HS-5 (cell line): ENCODE data around the gene LRRK1.

ENCODE experiments used
- DNase-seq: peaks from one replicate; pipeline ENCODE4 v3.0.0-alpha.2; 2012; ENCODE audit warnings: low read depth

Gene LRRK1

GRCh38 chr15:101112336-101113113 is 193.4 kb downstream of the LRRK1 start:
- DNase-seq, result no peak

- DNase-seq, result no peak
These were observed 194.2 kb downstream of the LRRK1 start for GRCh38 chr15:101113114-101114005.

GRCh38 chr15:101114166-101114565 is 195.0 kb downstream of the LRRK1 start:
- DNase-seq, result no peak

DNA sequence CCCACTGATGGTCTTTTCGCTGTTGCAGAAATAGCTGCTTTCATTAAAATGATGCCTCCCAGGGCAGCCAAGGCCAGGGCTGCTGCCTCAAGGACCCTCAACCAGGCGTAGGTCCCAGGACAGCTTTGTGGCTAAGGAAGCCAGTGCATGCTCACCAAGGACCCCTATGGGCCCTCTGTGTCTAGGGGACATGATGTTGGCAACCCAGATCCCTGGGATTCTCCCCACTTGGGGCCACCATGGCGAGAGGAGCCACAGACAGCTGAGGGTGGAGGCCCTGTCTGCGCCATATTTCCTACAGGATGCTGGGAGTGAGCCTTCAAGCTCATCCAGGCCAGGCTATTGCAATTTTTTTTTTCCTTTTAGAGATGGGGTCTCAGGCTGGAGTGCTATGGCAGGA is 195.5 kb downstream of the LRRK1 start:
- no peak for DNase-seq

DNA sequence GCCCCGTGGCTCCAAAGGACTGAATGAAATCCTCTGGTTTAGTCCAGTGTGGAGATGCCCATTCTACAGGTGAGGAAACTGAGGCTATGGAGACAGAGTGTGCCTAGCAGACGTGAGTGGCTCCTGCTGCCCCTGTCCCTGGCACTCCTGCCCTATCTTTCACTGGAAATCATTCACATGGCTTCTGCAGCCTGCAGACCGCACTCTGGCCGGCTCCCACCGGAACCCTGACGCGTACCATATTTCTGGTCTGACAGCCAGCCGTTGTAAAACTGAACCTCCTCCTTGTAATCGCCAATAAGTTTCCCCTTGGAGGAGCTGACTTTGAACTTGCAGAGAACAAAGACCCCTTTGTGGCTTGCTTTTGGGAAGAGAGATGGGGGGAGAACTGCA is 196.2 kb downstream of the LRRK1 start:
- no peak for DNase-seq

DNA sequence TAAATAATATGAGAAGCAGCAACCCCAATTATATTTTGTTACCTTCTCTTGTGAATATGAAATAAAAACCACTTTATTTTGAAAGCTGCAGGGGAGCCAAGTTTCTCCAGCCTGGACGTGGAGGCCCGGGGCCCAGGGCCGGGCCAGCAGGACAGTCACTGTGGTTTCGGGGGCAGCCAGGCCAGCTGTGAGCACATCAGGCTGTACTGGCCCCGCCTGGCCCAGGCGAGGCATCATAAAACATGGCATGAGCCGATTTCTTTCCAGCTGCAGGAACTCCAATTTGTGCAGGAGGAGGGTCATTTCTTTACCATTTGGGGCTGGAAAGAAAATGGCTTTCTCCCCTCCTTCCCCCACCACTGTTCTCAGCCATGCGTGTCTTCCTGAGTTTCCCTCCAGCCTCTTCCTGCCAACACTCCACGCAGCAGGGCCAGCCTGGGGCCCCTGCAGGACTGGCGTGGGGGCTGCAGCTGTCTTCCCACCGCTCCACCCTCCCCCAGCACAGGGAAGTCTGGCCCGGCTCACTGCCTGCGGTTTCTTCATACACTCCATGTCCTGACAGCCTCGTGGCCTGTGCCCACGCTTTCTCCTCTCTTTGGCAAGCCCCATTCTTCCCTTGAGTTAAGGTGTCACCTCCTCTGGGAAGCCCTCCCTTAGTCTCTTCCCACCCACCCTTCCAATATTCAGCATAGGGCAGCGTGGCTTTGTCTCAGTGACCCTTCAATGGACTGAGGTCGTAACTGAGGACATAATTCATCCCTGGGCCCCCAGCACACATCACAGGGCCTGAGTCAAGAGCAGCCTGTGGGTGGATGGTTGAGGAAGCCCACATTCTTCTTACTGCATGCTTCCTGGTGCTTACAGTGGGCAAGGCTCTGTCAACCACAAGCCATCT is 196.9 kb downstream of the LRRK1 start:
- DNase-seq, result no peak

GRCh38 chr15:101116681-101116976 is 197.5 kb downstream of the LRRK1 start:
- DNase-seq, result no peak

GRCh38 chr15:101118116-101118515 is 199.0 kb downstream of the LRRK1 start:
- no peak for DNase-seq

GRCh38 chr15:101118615-101119014 is 199.5 kb downstream of the LRRK1 start:
- no peak for DNase-seq

GRCh38 chr15:101119181-101119580 is 200.0 kb downstream of the LRRK1 start:
- no peak for DNase-seq
